Measurements from ENCODE around the gene NFAM1. TPM values are rescaled to one million over a fixed set of nuclear protein-coding genes. Genes with fewer than 3 reads are reported as not detected.

The NFAM1 gene
- total and polyA plus RNA-seq, 2 of the 4 experiments (the other 2 are of a cell fraction) = not detected

DNA sequence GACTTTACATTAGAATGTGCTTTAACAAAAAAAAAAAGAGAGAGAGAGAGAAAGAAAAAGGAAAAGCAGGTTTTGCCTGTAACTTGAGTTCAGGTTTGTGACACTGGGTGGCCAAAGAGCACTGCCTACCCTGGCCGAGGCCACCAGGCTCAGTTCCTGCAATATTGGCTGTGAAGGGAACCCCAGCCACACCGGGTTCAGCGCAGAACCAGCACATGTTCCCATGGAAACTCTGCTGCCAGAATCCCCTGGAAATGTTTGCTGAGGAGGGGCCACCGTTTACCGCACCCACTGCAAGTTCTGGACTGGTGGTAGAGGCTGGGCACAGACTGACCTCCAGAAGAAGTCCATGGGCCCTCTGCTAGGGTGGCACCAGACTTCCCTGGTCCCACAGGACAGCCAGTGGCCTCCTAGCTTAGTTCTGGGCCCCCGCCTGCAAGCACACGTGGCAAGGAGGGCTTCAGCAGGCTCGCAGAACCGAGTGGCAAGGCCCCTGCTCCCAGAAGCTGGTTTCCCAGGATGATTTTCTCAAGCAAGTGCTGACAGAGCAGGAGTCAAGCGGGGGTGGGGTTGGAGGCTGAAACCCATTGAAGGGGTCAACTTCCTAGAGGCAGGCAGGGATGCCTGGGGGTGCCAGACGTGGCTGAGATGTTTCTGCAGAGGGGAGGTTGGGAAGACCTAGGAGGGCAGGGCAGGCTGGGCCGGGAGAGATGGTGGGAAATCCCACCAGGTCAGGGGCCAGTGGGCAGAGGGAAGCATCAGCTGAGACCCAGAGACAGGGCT, 51.2 kb downstream of the NFAM1 start:
- ATAC-seq (ENCODE audit: low read depth) = no peak
- H2AK9ac ChIP-seq (replicated peaks; ENCODE audit: low read depth, low read length, poor library complexity) = no peak overlapping the region
- no peak overlapping the region for H3K23ac ChIP-seq (ENCODE audit: low read depth, low read length)
- H4K91ac ChIP-seq (ENCODE audit: insufficient read depth, low read depth, low read length) = no peak overlapping the region
- POLR2A ChIA-PET (ENCODE audit: unreplicated experiment) = interaction anchor here (0.6 kb wide), 1 partner anchor 12 kb away, joined by 3 read pairs; no protein-coding TSS in a partner anchor
- no peaks in the 10 kb centered on the region for H3K79me1 ChIP-seq (ENCODE audit: low read depth in 1 of 2, low read length in 2 of 2)
- H3K14ac ChIP-seq (replicated peaks; ENCODE audit: low read depth, low read length) = no peak overlapping the region
- H4K5ac ChIP-seq (ENCODE audit: low read depth, low read length) = no peak overlapping the region
- BruUV-seq (replicated peaks) = no TSS peak
- CTCF ChIA-PET = no interaction called here
- H4K8ac ChIP-seq (ENCODE audit: low read depth in 2 of 2, low read length in 2 of 2) = no peak overlapping the region
- no peak overlapping the region for H2AK5ac ChIP-seq (ENCODE audit: low read depth, low read length)
- H3K9me3 ChIP-seq (ENCODE audit: control insufficient read depth, insufficient read depth, low read length) = no peaks in the 10 kb centered on the region
- H2BK20ac ChIP-seq (ENCODE audit: low read depth, low read length) = no peak overlapping the region
- 49% methylated on average over 7 of the region's 12 CpGs; no CpG with 5 or more reads in 1 of the 2 experiments for whole genome bisulfite sequencing, 2 experiments (ENCODE audit: extremely low coverage in 2 of 2, insufficient read length in 1 of 2)
- no peak overlapping the region for H3K9ac ChIP-seq (ENCODE audit: low read depth, low read length)
- no peak overlapping the region for H2BK120ac ChIP-seq (ENCODE audit: low read depth, low read length)
- no peak overlapping the region for H3K18ac ChIP-seq (ENCODE audit: low read depth, low read length)
- peaks cover 2% of the 10 kb centered on the region; the same call in 1 of the 2 replicates for H3K4me1 ChIP-seq (ENCODE audit: control insufficient read depth, insufficient read depth, low read length)
- H3K27ac ChIP-seq (ENCODE audit: insufficient read depth, low read length) = no peak overlapping the region
- H2BK15ac ChIP-seq (ENCODE audit: low read depth, low read length) = no peak overlapping the region
- H3K4me2 ChIP-seq (ENCODE audit: low read depth, low read length) = no peak overlapping the region
- in situ Hi-C loops (cut with MboI; ENCODE audit: low sequenced_read_pairs) = no loop called here
- H3K56ac ChIP-seq (ENCODE audit: extremely low read depth, insufficient read depth, low read length) = no peak overlapping the region
- no peaks in the 10 kb centered on the region for H4K20me1 ChIP-seq (ENCODE audit: insufficient read depth, low read length)
- no peaks in the 10 kb centered on the region for H3K9me1 ChIP-seq (ENCODE audit: insufficient read depth, low read length)
- DNase-seq = no peak
- intact Hi-C loops (cut with micrococcal nuclease) = no loop called here
- H2AFZ ChIP-seq (replicated peaks; ENCODE audit: low read length, poor library complexity) = no peak overlapping the region
- H3K4ac ChIP-seq (ENCODE audit: low read depth, low read length) = no peak overlapping the region
- peaks cover 54% of the 10 kb centered on the region for H3K27me3 ChIP-seq (ENCODE audit: control insufficient read depth, insufficient read depth, low read length)
- TF ChIP-seq MAZ (IDR thresholded peaks at IDR 0.05; ENCODE audit: borderline replicate concordance, low read depth, low read length) (no peak), RCOR1 (IDR thresholded peaks at IDR 0.05; ENCODE audit: insufficient replicate concordance, low read length) (no peak), CHD1 (IDR thresholded peaks at IDR 0.05; ENCODE audit: low read depth, low read length) (no peak), BHLHE40 (IDR thresholded peaks at IDR 0.05; ENCODE audit: low read depth, low read length) (no peak)
- TF ChIP-seq, protein P1, sequence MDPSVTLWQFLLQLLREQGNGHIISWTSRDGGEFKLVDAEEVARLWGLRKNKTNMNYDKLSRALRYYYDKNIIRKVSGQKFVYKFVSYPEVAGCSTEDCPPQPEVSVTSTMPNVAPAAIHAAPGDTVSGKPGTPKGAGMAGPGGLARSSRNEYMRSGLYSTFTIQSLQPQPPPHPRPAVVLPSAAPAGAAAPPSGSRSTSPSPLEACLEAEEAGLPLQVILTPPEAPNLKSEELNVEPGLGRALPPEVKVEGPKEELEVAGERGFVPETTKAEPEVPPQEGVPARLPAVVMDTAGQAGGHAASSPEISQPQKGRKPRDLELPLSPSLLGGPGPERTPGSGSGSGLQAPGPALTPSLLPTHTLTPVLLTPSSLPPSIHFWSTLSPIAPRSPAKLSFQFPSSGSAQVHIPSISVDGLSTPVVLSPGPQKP (IDR thresholded peaks at IDR 0.05; ENCODE audit: borderline replicate concordance, low read depth, low read length) = no peak
- no peak overlapping the region for H3K4me3 ChIP-seq (ENCODE audit: insufficient read depth, low read depth, low read length)
- no peak overlapping the region for H2BK5ac ChIP-seq (ENCODE audit: low read depth, low read length, poor library complexity, severe bottlenecking)
- H3K36me3 ChIP-seq (ENCODE audit: control insufficient read depth, insufficient read depth, low read length) = no peaks in the 10 kb centered on the region
- dilution Hi-C loops (cut with HindIII; ENCODE audit: low sequenced_read_pairs, unreplicated experiment) = no loop called here

Measured in IMR-90 (cell line).